ENCODE measurements around the gene ST14. TPM values are rescaled to one million over a fixed set of nuclear protein-coding genes. Genes with fewer than 3 reads are reported as not detected.
"Not testable (repeated sequence)": the region's sequence is repeated elsewhere in the genome, so short reads cannot be mapped to it uniquely, and the experiment has no call there.

Gene ST14
- total RNA-seq, 1 experiment from 2014 or later = 1.8 TPM

- BruUV-seq (replicated peaks) = no TSS peak
- no peaks in the 10 kb centered on the region for H3K9me3 ChIP-seq (ENCODE audit: control insufficient read depth, insufficient read depth, low read depth, low read length)
- POLR2A ChIA-PET = no interaction called here
- TF ChIP-seq SIN3A (IDR thresholded peaks at IDR 0.05; ENCODE audit: borderline replicate concordance, insufficient read depth, low read depth, low read length) (no peak), TCF7L2 (IDR thresholded peaks at IDR 0.05; ENCODE audit: low read depth, low read length) (no peak), CTCF (IDR thresholded peaks at IDR 0.05) (no peak), POLR2AphosphoS5 (IDR thresholded peaks at IDR 0.05; ENCODE audit: low read depth, low read length) (no peak), REST (IDR thresholded peaks at IDR 0.05; ENCODE audit: insufficient read depth in 1 of 2, low read depth in 2 of 2, low read length in 1 of 2) (no peak)
- ATAC-seq (no peak), DNase-seq (ENCODE audit: low read depth, low spot score) (no peak)
- in situ Hi-C loops (cut with HindIII; ENCODE audit: low pct_unique_long_range_greater_than_20kb, low sequenced_read_pairs) = no loop called here
- no peaks in the 10 kb centered on the region for H3K4me1 ChIP-seq (ENCODE audit: control insufficient read depth, insufficient read depth, low read length)
- H3K4me3 ChIP-seq (ENCODE audit: low read depth in 2 of 2, low read length in 2 of 2) = no peak overlapping the region
- H3K36me3 ChIP-seq (ENCODE audit: control insufficient read depth, insufficient read depth, low read length) = no peaks in the 10 kb centered on the region
- H3K27me3 ChIP-seq (ENCODE audit: control insufficient read depth, insufficient read depth, low read length) = no peaks in the 10 kb centered on the region
- intact Hi-C loops (cut with micrococcal nuclease; ENCODE audit: unreplicated experiment) = no loop called here
- H3K27ac ChIP-seq (ENCODE audit: low read length) = no peak overlapping the region
- CTCF ChIA-PET = no interaction called here
Observed at GRCh38 chr11:130247319-130247718, 87.7 kb downstream of the ST14 start.

GRCh38 chr11:130249371-130249770 lies 89.8 kb downstream of the ST14 start:
- Histone ChIP-seq H3K9me3 (ENCODE audit: control insufficient read depth, insufficient read depth, low read depth, low read length) (no peaks in the 10 kb centered on the region), H3K36me3 (ENCODE audit: control insufficient read depth, insufficient read depth, low read length) (no peaks in the 10 kb centered on the region), H3K4me3 (ENCODE audit: low read depth in 2 of 2, low read length in 2 of 2) (no peak overlapping the region), H3K4me1 (ENCODE audit: control insufficient read depth, insufficient read depth, low read length) (no peaks in the 10 kb centered on the region), H3K27me3 (ENCODE audit: control insufficient read depth, insufficient read depth, low read length) (no peaks in the 10 kb centered on the region), H3K27ac (ENCODE audit: low read length) (no peak overlapping the region)
- intact Hi-C loops (cut with micrococcal nuclease; ENCODE audit: unreplicated experiment) = no loop called here
- in situ Hi-C loops (cut with HindIII; ENCODE audit: low pct_unique_long_range_greater_than_20kb, low sequenced_read_pairs) = no loop called here
- ChIA-PET CTCF (interaction anchor here (0.6 kb wide), 1 partner anchor 660 kb away, joined by 3 read pairs; no protein-coding TSS in a partner anchor), POLR2A (no interaction called here)
- DNase-seq (ENCODE audit: low read depth, low spot score) (no peak), ATAC-seq (no peak)
- no TSS peak for BruUV-seq (replicated peaks)
- TF ChIP-seq POLR2AphosphoS5 (IDR thresholded peaks at IDR 0.05; ENCODE audit: low read depth, low read length) = no peak
- no peak for TF ChIP-seq CTCF (IDR thresholded peaks at IDR 0.05)
- no peak for TF ChIP-seq REST (IDR thresholded peaks at IDR 0.05; ENCODE audit: insufficient read depth in 1 of 2, low read depth in 2 of 2, low read length in 1 of 2)
- TF ChIP-seq SIN3A (IDR thresholded peaks at IDR 0.05; ENCODE audit: borderline replicate concordance, insufficient read depth, low read depth, low read length) = no peak
- no peak for TF ChIP-seq TCF7L2 (IDR thresholded peaks at IDR 0.05; ENCODE audit: low read depth, low read length)

GRCh38 chr11:130249929-130250328 lies 90.3 kb downstream of the ST14 start:
- H3K27ac ChIP-seq (ENCODE audit: low read length); H3K4me3 ChIP-seq (ENCODE audit: low read depth in 2 of 2, low read length in 2 of 2); BruUV-seq (replicated peaks); intact Hi-C loops (cut with micrococcal nuclease; ENCODE audit: unreplicated experiment); H3K9me3 ChIP-seq (ENCODE audit: control insufficient read depth, insufficient read depth, low read depth, low read length); ATAC-seq; in situ Hi-C loops (cut with HindIII; ENCODE audit: low pct_unique_long_range_greater_than_20kb, low sequenced_read_pairs); DNase-seq (ENCODE audit: low read depth, low spot score); CTCF ChIA-PET; POLR2A ChIA-PET; H3K4me1 ChIP-seq (ENCODE audit: control insufficient read depth, insufficient read depth, low read length); H3K27me3 ChIP-seq (ENCODE audit: control insufficient read depth, insufficient read depth, low read length); H3K36me3 ChIP-seq (ENCODE audit: control insufficient read depth, insufficient read depth, low read length): not testable (repeated sequence)

- H3K4me1 ChIP-seq (ENCODE audit: control insufficient read depth, insufficient read depth, low read length); H3K9me3 ChIP-seq (ENCODE audit: control insufficient read depth, insufficient read depth, low read depth, low read length); POLR2A ChIA-PET; CTCF ChIA-PET; DNase-seq (ENCODE audit: low read depth, low spot score); H3K36me3 ChIP-seq (ENCODE audit: control insufficient read depth, insufficient read depth, low read length); ATAC-seq; in situ Hi-C loops (cut with HindIII; ENCODE audit: low pct_unique_long_range_greater_than_20kb, low sequenced_read_pairs); intact Hi-C loops (cut with micrococcal nuclease; ENCODE audit: unreplicated experiment); BruUV-seq (replicated peaks); H3K27ac ChIP-seq (ENCODE audit: low read length); H3K27me3 ChIP-seq (ENCODE audit: control insufficient read depth, insufficient read depth, low read length); H3K4me3 ChIP-seq (ENCODE audit: low read depth in 2 of 2, low read length in 2 of 2): not testable (repeated sequence)
Observed at GRCh38 chr11:130251763-130252162, 92.2 kb downstream of the ST14 start.
